GM21723 (cell line): Measurements from ENCODE around the gene SUZ12.
"Not testable (repeated sequence)": the region's sequence is repeated elsewhere in the genome, so short reads cannot be mapped to it uniquely, and the experiment has no call there.

Experiments
- ATAC-seq: cut with Tn5 transposase; IDR thresholded peaks from one replicate; pipeline ENCODE4 v1.9.1; 2021; ENCODE audit warnings: mild to moderate bottlenecking, moderate library complexity; ENCODE audit not compliant: unreplicated experiment

The SUZ12 gene

DNA sequence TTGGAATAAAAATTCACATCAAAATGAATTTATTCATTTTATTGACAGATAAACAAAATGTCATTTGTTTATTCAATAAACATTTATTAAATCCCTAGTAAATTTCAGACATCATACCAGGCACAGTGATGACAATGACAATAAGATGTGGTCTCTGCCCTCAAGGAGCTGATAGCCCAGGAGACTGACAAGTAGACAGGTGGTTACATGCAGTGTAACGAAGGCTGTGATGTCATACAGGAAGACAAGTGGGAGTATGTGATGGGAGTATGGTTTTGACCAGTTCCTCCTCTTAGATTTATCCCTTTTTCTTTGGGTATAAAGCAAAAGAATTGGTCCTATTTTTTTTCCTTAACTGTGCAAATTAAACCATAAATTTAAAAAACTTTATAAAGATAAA lies 97.0 kb downstream of the SUZ12 start:
- not testable (repeated sequence) for ATAC-seq

DNA sequence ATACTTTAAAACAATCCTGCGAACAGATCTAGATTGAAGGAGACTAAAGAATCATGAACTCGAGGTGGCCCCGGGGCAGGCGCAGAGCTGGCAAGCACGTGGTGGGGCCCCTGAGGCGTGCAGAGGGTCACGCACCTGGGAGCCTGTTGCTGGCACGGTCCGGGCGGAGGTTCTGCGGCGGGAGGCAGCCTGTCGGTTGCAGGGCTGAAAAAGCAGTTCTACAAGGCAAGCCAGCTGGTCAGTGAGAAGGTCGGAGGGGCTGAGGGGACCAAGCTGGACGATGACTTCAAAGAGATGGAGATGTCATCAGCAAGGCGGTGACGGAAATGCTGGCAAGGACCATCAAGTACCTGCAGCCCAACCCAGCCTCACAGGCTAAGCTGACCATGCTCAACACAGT lies 103.4 kb downstream of the SUZ12 start:
- not testable (repeated sequence) for ATAC-seq

DNA sequence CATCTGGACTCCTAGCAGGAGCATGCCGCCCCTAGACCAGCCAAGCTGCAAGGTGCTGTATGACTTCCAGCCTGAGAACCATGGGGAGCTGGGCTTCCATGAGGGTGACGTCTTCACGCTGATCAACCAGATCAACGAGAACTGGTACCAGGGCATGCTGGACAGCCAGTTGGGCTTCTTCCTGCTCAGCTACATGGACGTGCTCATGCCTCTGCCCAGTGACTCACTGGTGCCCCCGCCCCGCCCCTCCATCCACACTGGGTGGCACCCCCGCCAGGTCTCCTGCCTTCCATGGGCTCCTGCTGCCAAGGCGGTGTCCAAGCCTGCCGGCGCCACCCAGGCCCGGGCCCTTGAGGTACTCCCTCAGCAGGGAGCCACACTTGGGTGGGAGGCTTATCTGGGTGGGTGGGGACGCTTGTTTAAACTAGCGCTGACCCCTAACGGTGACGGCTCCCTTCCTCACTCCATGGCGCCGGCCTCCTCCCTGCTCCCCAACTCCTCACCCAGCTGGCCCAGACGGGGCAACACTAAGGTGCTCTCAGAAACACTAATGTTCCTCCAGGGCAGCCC lies 104.6 kb downstream of the SUZ12 start:
- not testable (repeated sequence) for ATAC-seq

DNA sequence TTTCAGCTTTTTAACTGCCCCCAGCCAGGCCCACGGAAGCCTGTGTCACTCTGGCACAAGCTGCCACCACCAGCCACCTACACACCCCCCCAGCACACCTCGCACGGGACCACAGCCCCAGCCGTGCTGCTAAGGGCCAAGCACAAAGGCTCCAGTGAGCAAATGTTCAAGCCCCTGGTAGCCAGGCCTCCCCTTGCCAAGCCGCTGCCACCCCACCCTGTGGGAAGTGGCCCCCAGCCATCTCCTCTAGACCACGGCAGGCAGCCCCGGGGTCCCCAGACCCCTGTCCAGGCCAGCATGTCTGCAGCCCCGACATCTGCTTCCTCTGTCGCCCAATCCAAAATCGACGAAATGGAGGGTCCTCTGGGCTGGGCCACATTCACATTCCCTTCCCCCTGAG lies 105.5 kb downstream of the SUZ12 start:
- ATAC-seq, result not testable (repeated sequence)

DNA sequence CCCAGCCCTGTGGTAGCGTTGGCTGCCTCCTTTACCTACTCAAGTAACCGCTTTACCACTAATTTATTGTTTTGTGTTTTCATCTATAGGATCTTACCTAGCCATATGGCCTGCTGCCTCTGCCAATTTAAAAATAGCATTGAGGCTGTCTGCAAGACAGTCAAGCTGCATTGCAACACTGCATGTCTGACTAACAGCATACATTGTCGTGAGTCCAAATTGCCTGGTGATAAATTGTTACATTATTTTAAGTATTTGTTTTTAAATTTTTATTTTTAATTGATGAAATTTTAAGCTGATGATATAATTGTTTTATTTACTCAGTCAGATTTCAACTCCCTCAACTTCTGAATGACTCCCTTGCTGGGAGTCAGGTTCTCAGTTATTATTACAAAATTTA lies 108.8 kb downstream of the SUZ12 start:
- ATAC-seq, result not testable (repeated sequence)

DNA sequence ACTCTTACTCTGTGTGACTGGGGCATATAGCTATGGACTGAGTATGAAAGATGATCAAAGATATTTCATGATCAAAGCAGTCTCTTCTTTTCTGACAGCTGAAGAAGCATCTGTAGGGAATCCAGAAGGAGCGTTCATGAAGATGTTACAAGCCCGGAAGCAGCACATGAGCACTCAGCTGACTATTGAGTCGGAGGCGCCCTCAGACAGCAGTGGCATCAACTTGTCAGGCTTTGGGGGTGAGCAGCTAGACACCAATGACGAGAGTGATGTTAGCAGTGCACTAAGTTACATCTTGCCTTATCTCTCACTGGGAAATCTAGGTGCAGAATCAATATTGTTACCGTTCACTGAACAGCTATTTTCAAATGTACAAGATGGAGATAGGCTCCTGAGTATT lies 110.9 kb downstream of the SUZ12 start:
- ATAC-seq, result not testable (repeated sequence)
